Suprapubic skin (tissue), 3 donors: ENCODE data around the gene ODF2L.

Source experiments
- EP300 ChIP-seq: sonication (generic); formaldehyde crosslinking; IDR thresholded peaks from one replicate; pipeline ENCODE4 v1.6.1; 2017; ENCODE audit warnings: antibody characterized with exemption
- TF ChIP-seq, protein P1 (sequence below), 2 donors: fragments of 200-600 bp in 1 of 2; fragments of 450-650 bp in 1 of 2; sonication (generic) in 1 of 2; IDR thresholded peaks; one replicate each; pipeline ENCODE4 v1.5.1; 2016 to 2019; ENCODE audit warnings: antibody characterized with exemption in 2 of 2, mild to moderate bottlenecking in 1 of 2, moderate library complexity in 1 of 2

DNA sequence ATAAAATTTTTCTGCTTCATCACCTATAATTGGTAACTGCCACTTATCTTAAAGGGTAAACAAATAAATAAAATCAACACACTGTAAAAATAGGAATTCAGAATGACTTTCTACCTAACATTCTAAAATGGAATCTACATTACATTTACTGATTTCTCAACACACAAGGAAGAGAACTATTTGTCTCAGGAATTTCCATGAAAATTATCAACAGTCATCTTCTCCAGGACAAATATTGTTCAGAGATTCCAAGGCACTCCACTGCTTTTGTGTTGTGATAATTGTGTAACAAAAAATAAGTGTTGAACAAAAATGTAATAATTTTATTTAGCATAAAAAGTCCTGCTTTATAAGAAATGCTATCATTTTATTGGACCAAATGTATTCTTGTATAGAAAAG is 7.3 kb downstream of the ODF2L start:
- TF ChIP-seq, protein P1, sequence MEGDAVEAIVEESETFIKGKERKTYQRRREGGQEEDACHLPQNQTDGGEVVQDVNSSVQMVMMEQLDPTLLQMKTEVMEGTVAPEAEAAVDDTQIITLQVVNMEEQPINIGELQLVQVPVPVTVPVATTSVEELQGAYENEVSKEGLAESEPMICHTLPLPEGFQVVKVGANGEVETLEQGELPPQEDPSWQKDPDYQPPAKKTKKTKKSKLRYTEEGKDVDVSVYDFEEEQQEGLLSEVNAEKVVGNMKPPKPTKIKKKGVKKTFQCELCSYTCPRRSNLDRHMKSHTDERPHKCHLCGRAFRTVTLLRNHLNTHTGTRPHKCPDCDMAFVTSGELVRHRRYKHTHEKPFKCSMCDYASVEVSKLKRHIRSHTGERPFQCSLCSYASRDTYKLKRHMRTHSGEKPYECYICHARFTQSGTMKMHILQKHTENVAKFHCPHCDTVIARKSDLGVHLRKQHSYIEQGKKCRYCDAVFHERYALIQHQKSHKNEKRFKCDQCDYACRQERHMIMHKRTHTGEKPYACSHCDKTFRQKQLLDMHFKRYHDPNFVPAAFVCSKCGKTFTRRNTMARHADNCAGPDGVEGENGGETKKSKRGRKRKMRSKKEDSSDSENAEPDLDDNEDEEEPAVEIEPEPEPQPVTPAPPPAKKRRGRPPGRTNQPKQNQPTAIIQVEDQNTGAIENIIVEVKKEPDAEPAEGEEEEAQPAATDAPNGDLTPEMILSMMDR (IDR thresholded peaks at IDR 0.05), result no peak
- TF ChIP-seq EP300, result no peak
